NT2/D1 (cell line): ENCODE data around the gene ACTN2.

Experiments
- DNase-seq: peaks from one replicate; pipeline ENCODE4 v3.0.0-alpha.2; 2011; ENCODE audit warnings: low read depth, low spot score
- H3K27me3 ChIP-seq: 2 replicates; pipeline ENCODE4 v1.6.0; 2011; ENCODE audit warnings: mild to moderate bottlenecking; ENCODE audit not compliant: insufficient read length, insufficient read depth
- H3K36me3 ChIP-seq: 2 replicates; pipeline ENCODE4 v1.6.1; 2011; ENCODE audit warnings: mild to moderate bottlenecking, low read length, mixed read lengths; ENCODE audit not compliant: insufficient read depth, insufficient read length
- H3K4me1 ChIP-seq: 2 replicates; pipeline ENCODE4 v1.5.1; 2011; ENCODE audit not compliant: insufficient read depth, insufficient read length
- H3K4me3 ChIP-seq: 2 replicates; pipeline ENCODE4 v1.5.1; 2011; ENCODE audit warnings: low read depth; ENCODE audit not compliant: insufficient read length
- H3K9ac ChIP-seq: 2 replicates; pipeline ENCODE4 v1.6.0; 2011; ENCODE audit warnings: low read depth; ENCODE audit not compliant: insufficient read length
- H3K9me3 ChIP-seq: 2 replicates; pipeline ENCODE4 v1.5.1; 2011; ENCODE audit warnings: mild to moderate bottlenecking, low read length; ENCODE audit not compliant: insufficient read depth
- SUZ12 ChIP-seq: IDR thresholded peaks from 2 replicates; pipeline ENCODE4 v1.6.1; 2011; ENCODE audit not compliant: insufficient read length, insufficient read depth; ENCODE audit errors: extremely low read depth
- YY1 ChIP-seq: IDR thresholded peaks from 2 replicates; pipeline ENCODE4 v1.6.1; 2011; ENCODE audit not compliant: insufficient read length, insufficient read depth
- ZNF274 ChIP-seq: IDR thresholded peaks from 2 replicates; pipeline ENCODE4 v1.6.1; 2011; ENCODE audit warnings: mild to moderate bottlenecking, low read depth, low read length

Gene ACTN2

GRCh38 chr1:236724506-236724905 lies 38.2 kb downstream of the ACTN2 start:
- no peak for TF ChIP-seq ZNF274
- no peak for TF ChIP-seq YY1
- TF ChIP-seq SUZ12: no peak
- H3K9me3 ChIP-seq: no peaks in the 10 kb centered on the region
- H3K4me1 ChIP-seq: peaks cover 3% of the 10 kb centered on the region
- H3K36me3 ChIP-seq: peaks cover 5% of the 10 kb centered on the region
- H3K4me3 ChIP-seq: no peak overlapping the region
- H3K9ac ChIP-seq: no peak overlapping the region
- no peaks in the 10 kb centered on the region for H3K27me3 ChIP-seq
- no peak for DNase-seq

GRCh38 chr1:236725668-236726067 lies 39.4 kb downstream of the ACTN2 start:
- Histone ChIP-seq H3K9ac (no peak overlapping the region), H3K4me1 (peaks cover 3% of the 10 kb centered on the region), H3K9me3 (no peaks in the 10 kb centered on the region), H3K4me3 (no peak overlapping the region), H3K36me3 (peaks cover 5% of the 10 kb centered on the region), H3K27me3 (no peaks in the 10 kb centered on the region)
- DNase-seq: no peak
- TF ChIP-seq SUZ12: no peak
- TF ChIP-seq YY1: no peak
- no peak for TF ChIP-seq ZNF274

- Histone ChIP-seq H3K4me3 (no peak overlapping the region), H3K27me3 (no peaks in the 10 kb centered on the region), H3K9me3 (no peaks in the 10 kb centered on the region), H3K4me1 (peaks cover 3% of the 10 kb centered on the region), H3K36me3 (peaks cover 3% of the 10 kb centered on the region), H3K9ac (no peak overlapping the region)
- no peak for DNase-seq
- TF ChIP-seq YY1: no peak
- no peak for TF ChIP-seq SUZ12
Observed at GRCh38 chr1:236727521-236727920, 41.2 kb downstream of the ACTN2 start.

- TF ChIP-seq SUZ12 (no peak), YY1 (no peak), ZNF274 (no peak)
- Histone ChIP-seq H3K36me3 (no peaks in the 10 kb centered on the region), H3K4me1 (peaks cover 3% of the 10 kb centered on the region), H3K9me3 (no peaks in the 10 kb centered on the region), H3K9ac (no peak overlapping the region), H3K4me3 (no peak overlapping the region), H3K27me3 (no peaks in the 10 kb centered on the region)
- no peak for DNase-seq
Observed at GRCh38 chr1:236728752-236729151, 42.5 kb downstream of the ACTN2 start.

- H3K9ac ChIP-seq: no peak overlapping the region
- TF ChIP-seq YY1 (no peak), ZNF274 (no peak), SUZ12 (no peak)
- H3K4me1 ChIP-seq: no peaks in the 10 kb centered on the region
- no peak for DNase-seq
- H3K4me3 ChIP-seq: no peak overlapping the region
- H3K36me3 ChIP-seq: peaks cover 10% of the 10 kb centered on the region
- no peaks in the 10 kb centered on the region for H3K27me3 ChIP-seq
- H3K9me3 ChIP-seq: no peaks in the 10 kb centered on the region
Observed at GRCh38 chr1:236733653-236734052, 47.4 kb downstream of the ACTN2 start.

- no peaks in the 10 kb centered on the region for H3K4me1 ChIP-seq
- no peak for DNase-seq
- no peaks in the 10 kb centered on the region for H3K27me3 ChIP-seq
- TF ChIP-seq ZNF274 (no peak), SUZ12 (no peak), YY1 (no peak)
- peaks cover 14% of the 10 kb centered on the region for H3K36me3 ChIP-seq
- H3K9ac ChIP-seq: no peak overlapping the region
- H3K9me3 ChIP-seq: no peaks in the 10 kb centered on the region
- H3K4me3 ChIP-seq: no peak overlapping the region
Observed at GRCh38 chr1:236734141-236734765, 48.0 kb downstream of the ACTN2 start.

GRCh38 chr1:236736761-236737160 lies 50.5 kb downstream of the ACTN2 start:
- Histone ChIP-seq H3K4me1 (no peaks in the 10 kb centered on the region), H3K9me3 (no peaks in the 10 kb centered on the region), H3K27me3 (no peaks in the 10 kb centered on the region), H3K9ac (no peak overlapping the region), H3K36me3 (peaks cover 21% of the 10 kb centered on the region), H3K4me3 (no peak overlapping the region)
- no peak for TF ChIP-seq SUZ12
- no peak for TF ChIP-seq ZNF274
- TF ChIP-seq YY1: no peak
- DNase-seq: no peak
